Small intestine (tissue), 7 donors: Measurements from ENCODE around the gene BPIFB2. TPM values are rescaled to one million over a fixed set of nuclear protein-coding genes. Genes with fewer than 3 reads are reported as not detected.
A peak's percentile ranks its signal among the peaks of the same experiment; 100 is the strongest.

Experiments
- DNase-seq, 2 donors: peaks; one replicate each; pipeline versions ENCODE4 v3.0.0 to v3.0.0-alpha.2; 2013
- FAIRE-seq: peaks from 2 replicates; lab custom pipeline; 2012; peaks lifted over from hg19 to GRCh38; lab: Jason Lieb, UNC
- H3K27ac ChIP-seq, 3 donors: one replicate each; pipeline ENCODE4 v1.5.1; 2013; ENCODE audit warnings: low read length in 2 of 3, mild to moderate bottlenecking in 2 of 3, control low read depth in 1 of 3, inconsistent platforms in 1 of 3, low read depth in 1 of 3, moderate library complexity in 1 of 3
- H3K27me3 ChIP-seq, 3 donors: one replicate each; pipeline ENCODE4 v1.6.1; 2013; ENCODE audit warnings: low read length in 3 of 3, inconsistent platforms in 1 of 3; ENCODE audit not compliant: control insufficient read depth in 3 of 3, insufficient read depth in 3 of 3
- H3K36me3 ChIP-seq, 3 donors: one replicate each; pipeline ENCODE4 v1.6.1; 2013; ENCODE audit warnings: low read length in 3 of 3, inconsistent platforms in 1 of 3, low read depth in 1 of 3, mild to moderate bottlenecking in 1 of 3, moderate library complexity in 1 of 3; ENCODE audit not compliant: control insufficient read depth in 3 of 3, insufficient read depth in 2 of 3
- H3K4me1 ChIP-seq, 3 donors: one replicate each; pipeline ENCODE4 v1.6.1; 2013; ENCODE audit warnings: low read length in 2 of 3, inconsistent platforms in 1 of 3, low read depth in 1 of 3, mild to moderate bottlenecking in 1 of 3, moderate library complexity in 1 of 3; ENCODE audit not compliant: control insufficient read depth in 3 of 3, insufficient read depth in 2 of 3
- H3K4me3 ChIP-seq, 3 donors: one replicate each; pipeline ENCODE4 v1.5.1; 2013; ENCODE audit warnings: low read length in 3 of 3, control low read depth in 1 of 3, inconsistent platforms in 1 of 3, low read depth in 1 of 3, mild to moderate bottlenecking in 1 of 3, moderate library complexity in 1 of 3
- H3K9me3 ChIP-seq, 2 donors: one replicate each; pipeline ENCODE4 v1.6.1; 2013; ENCODE audit warnings: low read depth in 1 of 2, low read length in 1 of 2; ENCODE audit not compliant: control insufficient read depth in 2 of 2, insufficient read depth in 1 of 2
- WGBS, 3 donors: extraction: QIAGEN DNeasy Blood & Tissue Kit; methylation state at CpG; one replicate each; pipeline ENCODE4 v1.1.7; 2013; 5-methylcytosine and 5-hydroxymethylcytosine counted together
- polyA plus RNA-seq, 4 donors: library from polyadenylated mRNA; stranded (reverse) in 3 of 4; unstranded in 1 of 4; fragments of 200-250 nt in 3 of 4; fragments of 120-200 nt in 1 of 4; gene quantifications; one replicate each; pipeline versions ENCODE4 v1.2.1 to v1.2.3, GENCODE V29; 2013
- donor health status: healthy with polysubstance abuse.
- donor health status: control.
- donor health status: control.
- donor health status: Bipolar disorder and iron deficiency.
- donor health status: healthy.

The BPIFB2 gene
- polyA plus RNA-seq, 4 donors, result not detected

DNA sequence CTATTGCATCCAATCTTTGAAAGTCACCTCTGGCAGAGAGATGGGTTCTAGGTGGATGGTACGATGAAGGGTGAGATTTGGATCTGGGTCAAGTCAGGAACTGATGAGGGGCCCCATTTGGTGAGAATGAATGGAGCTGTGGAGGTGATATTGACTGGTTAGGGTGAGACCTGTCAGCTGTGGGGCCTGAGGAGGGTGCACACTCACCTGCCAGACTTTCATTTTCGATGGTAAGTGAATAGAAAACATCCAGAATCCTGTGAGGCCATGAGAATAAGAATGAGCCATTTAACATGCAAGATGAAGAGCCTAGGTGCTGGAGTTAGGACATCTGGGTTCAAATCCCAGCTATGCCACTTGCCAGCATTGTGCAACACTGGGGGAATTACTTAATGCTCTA is 10.1 kb upstream of the BPIFB2 start:
- no peaks in the 10 kb centered on the region for H3K4me1 ChIP-seq

DNA sequence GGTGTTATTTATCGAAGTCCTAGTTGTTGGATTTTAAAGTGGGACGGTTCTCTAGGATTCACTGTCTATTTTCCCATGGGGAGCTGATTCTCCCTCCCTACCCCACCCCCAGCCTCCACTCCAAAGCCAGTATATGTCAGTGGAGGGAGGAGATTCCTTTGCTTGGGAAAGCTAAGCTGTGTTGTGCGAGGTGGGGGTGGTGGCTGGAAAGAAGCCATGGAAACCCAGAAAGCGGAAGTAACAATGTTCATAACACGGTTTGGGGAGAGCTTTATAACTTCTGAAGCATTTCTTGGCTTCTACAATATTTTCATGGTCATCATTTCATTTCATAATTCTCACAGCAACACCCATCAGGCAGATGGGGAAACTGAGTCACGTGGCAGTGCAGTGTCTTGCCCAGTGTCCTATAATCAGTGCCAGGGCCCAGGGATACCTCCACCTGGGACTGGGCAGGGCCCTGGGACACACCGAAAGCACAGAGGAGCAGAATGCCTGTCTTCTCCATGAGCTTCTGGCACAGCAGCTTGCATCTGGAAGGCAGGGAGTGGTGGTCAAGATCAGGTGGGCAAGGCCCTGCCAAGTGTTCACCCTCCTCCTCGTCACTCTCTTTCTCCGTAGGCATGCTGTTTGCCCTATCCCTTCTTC is 7.8 kb upstream of the BPIFB2 start:
- WGBS, 3 donors, result 66 to 71% (median 68%) methylated on average over 9 of the region's 9 CpGs
- Histone ChIP-seq H3K27ac (no peak overlapping the region), H3K27me3 (no peaks in the 10 kb centered on the region), H3K36me3 (no peaks in the 10 kb centered on the region), H3K4me3 (no peak overlapping the region), H3K4me1 (no peaks in the 10 kb centered on the region), H3K9me3 (peaks cover 0 to 2% of the 10 kb centered on the region in 2 donors)
- no peak for DNase-seq
- FAIRE-seq, result no peak

More for the DNA sequence above, 10.1 kb upstream of the BPIFB2 start:
- no peaks in the 10 kb centered on the region for H3K27me3 ChIP-seq
- peaks cover 0 to 2% of the 10 kb centered on the region in 2 donors for H3K9me3 ChIP-seq
- DNase-seq (no peak), FAIRE-seq (no peak)
- WGBS, 3 donors, result 53 to 74% (median 68%) methylated on average over 2 of the region's 2 CpGs
- H3K4me3 ChIP-seq, result no peak overlapping the region
- H3K36me3 ChIP-seq, result no peaks in the 10 kb centered on the region
- no peak overlapping the region for H3K27ac ChIP-seq

DNA sequence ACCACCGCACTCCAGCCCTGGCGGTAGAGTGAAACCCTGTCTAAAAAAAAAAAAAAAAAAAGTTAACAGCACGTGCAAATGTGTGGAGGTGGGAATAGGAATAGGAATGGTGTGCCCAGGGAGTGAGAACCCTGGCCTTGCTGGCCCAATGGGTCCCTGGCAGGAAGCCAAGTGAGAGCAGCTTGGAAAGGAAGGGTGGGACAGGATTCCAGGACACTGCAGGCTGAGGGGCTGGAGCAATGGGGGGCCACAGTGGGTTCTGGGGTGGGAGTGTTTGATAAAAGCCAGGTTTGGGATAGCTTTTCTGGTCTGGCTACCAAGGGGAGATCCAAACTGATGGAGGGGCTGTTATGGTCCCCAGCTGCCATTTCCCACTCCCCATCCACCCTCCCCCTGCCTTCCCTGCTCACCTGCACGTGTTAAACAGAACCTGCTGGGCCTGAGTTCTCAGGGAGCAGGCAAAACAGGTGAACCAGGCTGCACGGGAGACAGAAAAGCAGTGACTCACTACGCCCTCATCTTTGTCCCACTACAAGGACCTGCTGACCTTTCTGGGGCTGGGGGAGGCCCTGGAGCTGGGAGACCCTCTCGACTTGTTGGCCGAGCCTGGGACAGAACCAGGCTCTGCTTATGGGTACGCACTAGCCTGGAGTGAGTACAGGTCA is 6.6 kb upstream of the BPIFB2 start:
- Histone ChIP-seq H3K4me1 (no peaks in the 10 kb centered on the region), H3K27me3 (no peaks in the 10 kb centered on the region), H3K9me3 (peaks cover 0 to 4% of the 10 kb centered on the region in 2 donors), H3K36me3 (no peaks in the 10 kb centered on the region), H3K27ac (no peak overlapping the region), H3K4me3 (no peak overlapping the region)
- no peak for DNase-seq
- FAIRE-seq, result no peak
- 54 to 63% (median 59%) methylated on average over 8 to 9 of the region's 9 CpGs for WGBS, 3 donors

DNA sequence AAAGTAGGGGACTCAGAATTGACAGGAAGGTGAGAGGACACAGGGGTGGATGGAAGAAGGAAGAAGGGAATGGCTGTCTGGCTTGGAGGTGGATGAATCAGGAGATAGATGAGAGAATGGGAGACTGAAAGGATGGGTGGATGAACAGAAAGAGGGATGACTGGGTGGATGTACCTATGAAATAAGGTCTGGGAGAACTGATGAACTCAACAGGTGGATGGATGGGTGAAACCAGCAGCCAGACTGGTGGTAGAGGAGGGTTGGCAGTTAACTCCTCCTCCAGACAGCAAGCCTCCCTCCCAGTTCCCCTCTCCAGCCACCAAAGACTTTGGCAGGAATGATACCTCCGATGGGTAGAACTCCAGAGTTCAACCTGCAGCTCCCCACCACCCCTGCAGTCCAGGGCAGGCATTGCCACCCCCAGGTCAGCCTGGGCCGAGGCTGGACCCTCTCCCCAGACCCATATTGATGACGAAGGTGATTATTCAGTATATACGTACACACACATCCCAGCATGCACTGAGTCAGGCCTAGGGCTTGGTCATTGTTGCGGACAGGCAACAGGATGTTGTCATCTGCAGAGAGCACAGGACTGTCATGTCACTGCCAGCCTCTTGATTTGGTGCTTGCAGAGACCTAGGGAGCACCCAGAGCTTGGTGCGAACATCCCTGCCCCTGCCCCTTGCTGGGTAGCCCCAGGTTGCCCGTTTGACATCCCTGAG is 5.3 kb upstream of the BPIFB2 start:
- WGBS, 3 donors, result 71 to 84% (median 82%) methylated on average over 7 of the region's 7 CpGs
- no peaks in the 10 kb centered on the region for H3K4me1 ChIP-seq
- H3K27ac ChIP-seq, result no peak overlapping the region
- no peaks in the 10 kb centered on the region for H3K36me3 ChIP-seq
- DNase-seq, result no peak
- H3K4me3 ChIP-seq, result no peak overlapping the region
- no peak for FAIRE-seq
- H3K27me3 ChIP-seq, result no peaks in the 10 kb centered on the region
- peaks cover 0 to 4% of the 10 kb centered on the region in 2 donors for H3K9me3 ChIP-seq

- H3K4me1 ChIP-seq, result no peaks in the 10 kb centered on the region
- 56 to 82% (median 69%) methylated on average over 6 of the region's 6 CpGs for WGBS, 3 donors
- FAIRE-seq (no peak), DNase-seq (no peak)
- H3K27ac ChIP-seq, result no peak within 1 kb of the TSS
- no peaks in the 10 kb centered on the region for H3K36me3 ChIP-seq
- no peak within 1 kb of the TSS for H3K4me3 ChIP-seq
- peaks cover 0 to 4% of the 10 kb centered on the region in 2 donors for H3K9me3 ChIP-seq
- H3K27me3 ChIP-seq, result no peaks in the 10 kb centered on the region
These were observed 3.3 kb upstream of the BPIFB2 start, which contains the start of gene SUN5 for GRCh38 chr20:33004141-33004751. Gene SUN5 (minus strand): TSS chr20:33004433. CDS start chr20:33004340, 93 bp downstream.

DNA sequence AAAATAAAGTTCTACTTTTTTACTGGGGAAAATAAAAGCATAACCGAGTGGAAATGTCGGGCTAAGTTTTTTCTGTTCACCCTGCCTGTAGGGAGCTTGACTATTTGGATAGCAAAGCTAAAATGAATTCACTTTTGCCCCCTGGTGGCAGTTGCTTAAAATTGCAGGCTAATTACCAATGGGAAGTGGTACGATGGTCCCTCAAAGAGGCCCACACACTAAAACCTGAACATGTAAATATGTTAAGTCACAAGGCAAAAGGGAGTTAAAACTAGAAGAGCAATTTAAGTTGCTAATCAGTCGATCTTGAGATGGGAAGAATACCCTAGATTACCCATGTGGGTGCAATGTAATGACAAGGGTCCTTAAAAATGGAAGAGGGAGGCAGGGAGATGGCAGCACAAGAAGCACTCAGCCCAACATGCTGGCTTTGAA is 2.4 kb upstream of the BPIFB2 start:
- 42 to 47% (median 46%) methylated on average over 4 of the region's 4 CpGs for WGBS, 3 donors
- no peak for FAIRE-seq
- Histone ChIP-seq H3K27me3 (no peaks in the 10 kb centered on the region), H3K27ac (no peak overlapping the region), H3K4me1 (no peaks in the 10 kb centered on the region), H3K4me3 (no peak overlapping the region), H3K36me3 (no peaks in the 10 kb centered on the region), H3K9me3 (peaks cover 0 to 4% of the 10 kb centered on the region in 2 donors)
- peak in 1 of 2 donors; percentile 33 for DNase-seq

GRCh38 chr20:33005908-33006775 is 1.4 kb upstream of the BPIFB2 start:
- H3K36me3 ChIP-seq, result no peaks in the 10 kb centered on the region
- no peak overlapping the region for H3K4me3 ChIP-seq
- H3K27ac ChIP-seq, result no peak overlapping the region
- peaks cover 0 to 4% of the 10 kb centered on the region in 2 donors for H3K9me3 ChIP-seq
- no peak for DNase-seq
- H3K4me1 ChIP-seq, result no peaks in the 10 kb centered on the region
- FAIRE-seq, result no peak
- no peaks in the 10 kb centered on the region for H3K27me3 ChIP-seq
- WGBS, 3 donors, result 75 to 80% (median 79%) methylated on average over 8 of the region's 8 CpGs
